LNCAP (cell line): Measurements from ENCODE around the gene ITGA7.

Experiments used
- CTCF ChIP-seq: fragments of 450-650 bp; IDR thresholded peaks from 2 replicates; pipeline ENCODE4 v1.5.1; 2017; ENCODE audit warnings: mild to moderate bottlenecking

Gene ITGA7

GRCh38 chr12:55647027-55647426 lies 60.7 kb downstream of the ITGA7 start:
- no peak for TF ChIP-seq CTCF

GRCh38 chr12:55644591-55644990 lies 63.1 kb downstream of the ITGA7 start:
- TF ChIP-seq CTCF: no peak

DNA sequence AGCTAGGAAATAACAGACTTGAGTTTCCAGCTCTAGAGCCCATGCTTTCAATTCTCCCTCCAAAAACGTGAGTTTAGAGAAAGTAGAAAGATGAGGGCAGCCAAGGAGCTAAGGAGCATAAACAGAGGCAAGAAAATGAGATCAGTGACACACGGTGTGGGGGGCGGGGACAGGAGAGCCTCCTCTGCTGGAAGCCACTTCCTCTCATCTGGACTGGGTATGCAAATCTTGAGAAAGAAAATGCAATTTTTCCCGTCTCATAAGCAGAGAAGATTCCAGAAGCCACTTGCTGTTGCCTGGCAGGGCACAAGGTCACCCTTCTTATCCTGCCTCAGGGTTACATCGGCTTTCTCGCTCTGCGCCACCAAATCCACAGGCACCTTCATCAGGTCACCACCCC lies 65.0 kb downstream of the ITGA7 start:
- TF ChIP-seq CTCF: no peak

DNA sequence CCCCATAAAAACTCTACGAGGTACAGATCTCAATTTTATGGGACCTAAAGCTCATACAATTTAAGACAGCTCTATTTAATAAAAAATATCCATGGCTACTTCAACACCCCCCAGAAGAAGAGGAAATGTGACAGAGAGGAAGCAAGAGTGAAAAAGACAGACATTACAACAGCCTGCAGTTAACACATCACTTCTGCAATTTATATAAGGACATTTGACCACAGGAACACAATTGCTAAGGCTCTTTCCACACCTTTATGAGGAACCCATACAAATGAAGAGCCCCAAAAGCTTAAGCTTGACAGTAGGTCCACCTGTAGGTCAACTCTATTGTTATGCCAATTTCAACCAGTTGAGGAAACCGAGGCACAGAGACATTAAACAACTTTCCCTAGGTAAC lies 65.4 kb downstream of the ITGA7 start:
- no peak for TF ChIP-seq CTCF

- no peak for TF ChIP-seq CTCF
Observed at GRCh38 chr12:55641595-55641994, 66.1 kb downstream of the ITGA7 start.

- no peak for TF ChIP-seq CTCF
Observed at GRCh38 chr12:55637467-55637866, 70.2 kb downstream of the ITGA7 start.

GRCh38 chr12:55636853-55637252 lies 70.9 kb downstream of the ITGA7 start, which contains the start of gene OR10P1:
Gene OR10P1 (plus strand): TSS chr12:55636892. CDS start chr12:55636892, 0 bp downstream.
- TF ChIP-seq CTCF: no peak

DNA sequence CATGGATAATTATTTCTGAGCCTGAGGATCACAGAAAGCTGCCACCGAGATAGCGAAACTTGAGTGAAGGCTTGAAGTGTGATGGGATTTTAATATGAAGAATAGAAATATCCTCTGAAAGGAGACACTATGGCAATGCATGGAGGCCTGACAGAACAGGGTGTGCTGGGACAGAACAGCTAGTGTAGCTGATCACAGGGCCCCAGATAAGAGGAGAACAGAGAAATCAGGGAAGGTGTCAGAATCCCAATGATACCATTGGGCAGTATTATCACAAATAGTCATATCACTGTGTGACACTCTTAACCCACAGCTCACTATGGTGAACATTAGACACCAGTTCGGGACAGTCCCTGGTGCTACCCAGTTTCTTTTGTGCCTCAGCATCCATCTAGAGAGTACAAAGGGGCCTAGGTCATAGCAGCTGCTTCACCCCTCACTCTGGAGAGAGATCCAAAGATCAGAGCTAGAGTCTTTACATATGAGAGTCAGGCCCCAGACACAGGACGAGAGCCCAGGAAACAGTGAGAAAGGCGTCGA lies 71.5 kb downstream of the ITGA7 start:
- TF ChIP-seq CTCF: no peak
